PC-9 (cell line): ENCODE measurements around the gene CASS4. TPM values are rescaled to one million over a fixed set of nuclear protein-coding genes. Genes with fewer than 3 reads are reported as not detected.
A peak's percentile ranks its signal among the peaks of the same experiment; 100 is the strongest.
"Not testable (repeated sequence)": the region's sequence is repeated elsewhere in the genome, so short reads cannot be mapped to it uniquely, and the experiment has no call there.

ENCODE experiments used
- BruUV-seq: library from RNA; stranded (reverse); fragments of 400-500 nt; replicated peaks from 2 replicates; lab custom pipeline; 2021; lab: Mats Ljungman, UMichigan
- CTCF ChIA-PET: fragments of 300-600 bp; sonication (Branson Sonifier 250); formaldehyde crosslinking; loops from one replicate; lab custom pipeline; 2022; ENCODE audit warnings: antibody characterized with exemption; lab: Charles Lee
- POLR2A ChIA-PET: fragments of 300-600 bp; sonication (Branson Sonifier 250); formaldehyde crosslinking; loops from one replicate; lab custom pipeline; 2022; ENCODE audit warnings: antibody characterized with exemption; ENCODE audit not compliant: unreplicated experiment; lab: Charles Lee
- DNase-seq, 2 experiments: peaks; one replicate each; pipeline versions ENCODE4 v3.0.0 to v3.0.0-alpha.2; 2015 to 2022; ENCODE audit warnings: mixed read lengths in 1 of 2
- H2AFZ ChIP-seq: fragments of 200-600 bp; sonication (generic); 2 replicates; pipeline ENCODE4 v1.8.1; 2017; ENCODE audit warnings: antibody characterized with exemption
- H3F3A ChIP-seq: fragments of 200-600 bp; sonication (generic); 2 replicates; pipeline ENCODE4 v1.8.1; 2017; ENCODE audit warnings: antibody characterized with exemption, mild to moderate bottlenecking, low read depth; ENCODE audit not compliant: insufficient read depth
- H3K27ac ChIP-seq: fragments of 200-600 bp; sonication (generic); 2 replicates; pipeline ENCODE4 v1.6.1; 2016; ENCODE audit warnings: mixed run types
- H3K27me3 ChIP-seq: fragments of 200-600 bp; sonication (generic); 2 replicates; pipeline ENCODE4 v1.6.1; 2016; ENCODE audit warnings: low read depth, mixed run types; ENCODE audit not compliant: insufficient read depth
- H3K36me3 ChIP-seq: fragments of 200-600 bp; sonication (generic); 2 replicates; pipeline ENCODE4 v1.6.1; 2016; ENCODE audit warnings: low read depth, mixed run types
- H3K4me1 ChIP-seq: fragments of 200-600 bp; sonication (generic); replicated peaks from 2 replicates; pipeline ENCODE4 v1.6.1; 2016; ENCODE audit warnings: mixed run types; ENCODE audit not compliant: insufficient read depth
- H3K4me2 ChIP-seq: fragments of 200-600 bp; sonication (generic); 2 replicates; pipeline ENCODE4 v1.6.1; 2017; ENCODE audit warnings: mixed run types
- H3K4me3 ChIP-seq: fragments of 200-600 bp; sonication (generic); 2 replicates; pipeline ENCODE4 v1.6.1; 2016; ENCODE audit warnings: mixed run types
- H3K79me2 ChIP-seq: fragments of 200-600 bp; sonication (generic); 2 replicates; pipeline ENCODE4 v1.6.1; 2017; ENCODE audit warnings: low read depth, mixed run types
- H3K9me2 ChIP-seq: fragments of 200-600 bp; sonication (generic); 2 replicates; pipeline ENCODE4 v1.8.1; 2017; ENCODE audit warnings: mild to moderate bottlenecking; ENCODE audit not compliant: insufficient read depth
- H3K9me3 ChIP-seq: fragments of 200-600 bp; sonication (generic); 2 replicates; pipeline ENCODE4 v1.8.1; 2016; ENCODE audit warnings: low read depth; ENCODE audit not compliant: insufficient read depth
- H4K20me1 ChIP-seq: fragments of 200-600 bp; sonication (generic); 2 replicates; pipeline ENCODE4 v1.8.1; 2017; ENCODE audit not compliant: insufficient read depth
- CTCF ChIP-seq: fragments of 200-600 bp; sonication (generic); conservative IDR thresholded peaks from 2 replicates; pipeline ENCODE4 v1.6.1; 2017; ENCODE audit warnings: mixed run types, antibody characterized with exemption, mild to moderate bottlenecking, moderate library complexity
- EZH2 ChIP-seq: fragments of 200-600 bp; sonication (generic); IDR thresholded peaks from 2 replicates; pipeline ENCODE4 v1.8.0; 2017; ENCODE audit warnings: antibody characterized with exemption, low read depth
- intact Hi-C: fragments of 100-400 bp; cut with micrococcal nuclease; formaldehyde crosslinking; loops from one replicate; pipeline ENCODE4 v1.10.0; 2022; ENCODE audit not compliant: unreplicated experiment
- total RNA-seq: library from RNA; stranded (reverse); gene quantifications from 2 replicates; pipeline ENCODE4 v1.2.3, GENCODE V29; 2021

The CASS4 gene
- total RNA-seq, 1 experiment from 2014 or later = 0.15 TPM

DNA sequence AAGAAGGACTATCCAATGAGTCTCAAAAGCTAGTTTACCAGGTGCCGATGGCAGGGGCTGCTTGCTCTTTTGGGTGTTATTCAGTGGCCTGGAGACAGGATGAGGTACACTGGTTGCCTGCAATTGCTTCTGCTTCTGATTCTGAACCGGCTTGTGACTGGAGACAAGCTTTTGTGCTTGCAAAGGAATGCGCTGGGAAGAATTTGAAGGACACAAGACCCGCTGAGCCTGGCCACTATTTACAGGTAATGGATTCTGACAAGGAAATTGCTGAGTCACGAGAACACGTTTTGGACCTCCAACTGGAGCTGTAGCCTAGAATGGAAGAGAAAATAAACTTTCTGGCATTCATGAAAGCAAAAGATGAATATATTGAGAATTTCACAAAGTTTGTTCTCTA, 25.8 kb upstream of the CASS4 start:
- Histone ChIP-seq H3K79me2 (peaks cover 68% of the 10 kb centered on the region), H3K4me2 (no peak overlapping the region), H3K4me1 (peaks cover 13% of the 10 kb centered on the region), H3K9me2 (no peaks in the 10 kb centered on the region), H3F3A (peaks cover 5% of the 10 kb centered on the region; the same call in 1 of the 2 replicates), H3K36me3 (peaks cover 45% of the 10 kb centered on the region), H4K20me1 (peaks cover 14% of the 10 kb centered on the region; the same call in 1 of the 2 replicates), H3K27me3 (no peaks in the 10 kb centered on the region), H3K27ac (no peak overlapping the region), H2AFZ (no peak overlapping the region), H3K4me3 (no peak overlapping the region), H3K9me3 (no peaks in the 10 kb centered on the region)
- CTCF ChIA-PET = no interaction called here
- DNase-seq = no peak
- no peak for TF ChIP-seq CTCF
- no peak for TF ChIP-seq EZH2
- intact Hi-C loops = no loop called here
- POLR2A ChIA-PET = no interaction called here
- no TSS peak for BruUV-seq

GRCh38 chr20:56388882-56389281, 23.2 kb upstream of the CASS4 start:
- Histone ChIP-seq H3K27me3 (no peaks in the 10 kb centered on the region), H3K4me2 (no peak overlapping the region)
- POLR2A ChIA-PET = no interaction called here

GRCh38 chr20:56389807-56390206, 22.3 kb upstream of the CASS4 start:
- peaks cover 78% of the 10 kb centered on the region for H3K79me2 ChIP-seq
- H3K4me1 ChIP-seq = peaks cover 24% of the 10 kb centered on the region
- peaks cover 32% of the 10 kb centered on the region for H3K36me3 ChIP-seq
- no peaks in the 10 kb centered on the region for H3K9me3 ChIP-seq
- ChIA-PET CTCF (no interaction called here), POLR2A (no interaction called here)
- no peak overlapping the region for H3K4me3 ChIP-seq
- no TSS peak for BruUV-seq
- peaks cover 5% of the 10 kb centered on the region; the same call in 1 of the 2 replicates for H3F3A ChIP-seq
- H2AFZ ChIP-seq = no peak overlapping the region
- peaks cover 6% of the 10 kb centered on the region; the same call in 1 of the 2 replicates for H4K20me1 ChIP-seq
- H3K9me2 ChIP-seq = no peaks in the 10 kb centered on the region
- intact Hi-C loops = no loop called here
- no peak overlapping the region for H3K27ac ChIP-seq
- H3K4me2 ChIP-seq = peak overlapping the region; percentile 89; the same call in 1 of the 2 replicates
- TF ChIP-seq EZH2 = no peak
- no peak for TF ChIP-seq CTCF
- DNase-seq = no peak
- no peaks in the 10 kb centered on the region for H3K27me3 ChIP-seq

More at GRCh38 chr20:56388882-56389281, 23.2 kb upstream of the CASS4 start:
- Histone ChIP-seq H3K4me3 (no peak overlapping the region), H3K36me3 (peaks cover 36% of the 10 kb centered on the region), H3K27ac (no peak overlapping the region), H3F3A (peaks cover 5% of the 10 kb centered on the region; the same call in 1 of the 2 replicates), H3K4me1 (peaks cover 18% of the 10 kb centered on the region), H3K9me2 (no peaks in the 10 kb centered on the region), H4K20me1 (peaks cover 7% of the 10 kb centered on the region; the same call in 1 of the 2 replicates), H2AFZ (no peak overlapping the region), H3K79me2 (peaks cover 78% of the 10 kb centered on the region), H3K9me3 (no peaks in the 10 kb centered on the region)
- no peak for DNase-seq
- intact Hi-C loops = no loop called here
- CTCF ChIA-PET = no interaction called here
- no peak for TF ChIP-seq CTCF
- no peak for TF ChIP-seq EZH2
- BruUV-seq = no TSS peak

DNA sequence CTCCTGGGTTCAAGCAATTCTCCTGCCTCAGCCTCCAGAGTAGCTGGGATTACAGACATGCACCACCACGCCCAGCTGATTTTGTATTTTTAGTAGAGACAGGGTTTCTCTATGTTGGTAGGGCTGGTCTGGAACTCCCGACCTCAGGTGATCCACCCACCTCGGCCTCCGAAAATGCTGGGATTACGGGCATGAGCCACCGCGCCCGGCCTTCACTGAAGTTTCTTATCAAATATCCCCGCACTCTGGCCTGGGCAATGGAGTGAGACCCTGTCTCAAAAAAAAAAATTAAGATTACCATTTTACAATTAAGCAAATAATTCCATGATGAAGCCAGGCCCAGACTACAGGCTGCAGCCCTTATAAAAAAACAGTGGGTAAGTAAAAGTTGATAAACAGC, 21.7 kb upstream of the CASS4 start:
- H3K79me2 ChIP-seq = peaks cover 81% of the 10 kb centered on the region
- peaks cover 32% of the 10 kb centered on the region; the same call in 1 of the 2 replicates for H3K36me3 ChIP-seq
- H3K27ac ChIP-seq, POLR2A ChIA-PET, H3F3A ChIP-seq, intact Hi-C loops, H3K9me3 ChIP-seq, H2AFZ ChIP-seq, DNase-seq, H3K9me2 ChIP-seq, BruUV-seq, H3K27me3 ChIP-seq, CTCF ChIA-PET, H4K20me1 ChIP-seq: not testable (repeated sequence)
- peak overlapping the region; percentile 89 for H3K4me2 ChIP-seq
- H3K4me1 ChIP-seq = peaks cover 24% of the 10 kb centered on the region
- H3K4me3 ChIP-seq = peak overlapping the region; percentile 76; the same call in 1 of the 2 replicates
